GM23248 (cell line): ENCODE results near the gene GBE1. TPM values are rescaled to one million over a fixed set of nuclear protein-coding genes. Genes with fewer than 3 reads are reported as not detected.

Experiments used
- DNase-seq: peaks from one replicate; pipeline ENCODE4 v3.0.0-alpha.2; 2015
- H2AFZ ChIP-seq: fragments of 200-600 bp; sonication (generic); 2 replicates; pipeline ENCODE4 v1.6.1; 2016; ENCODE audit warnings: antibody characterized with exemption
- H3F3A ChIP-seq: fragments of 200-600 bp; sonication (generic); 2 replicates; pipeline ENCODE4 v1.6.1; 2016; ENCODE audit warnings: mild to moderate bottlenecking, antibody characterized with exemption, mixed run types; ENCODE audit not compliant: insufficient read depth
- H3K27ac ChIP-seq: fragments of 200-600 bp; sonication (generic); 2 replicates; pipeline ENCODE4 v1.5.1; 2016; ENCODE audit warnings: mild to moderate bottlenecking
- H3K27me3 ChIP-seq: fragments of 200-600 bp; sonication (generic); replicated peaks from 2 replicates; pipeline ENCODE4 v1.6.1; 2016; ENCODE audit warnings: mild to moderate bottlenecking; ENCODE audit not compliant: insufficient read depth
- H3K36me3 ChIP-seq: fragments of 200-600 bp; sonication (generic); 2 replicates; pipeline ENCODE4 v1.6.1; 2016; ENCODE audit warnings: low read depth, mild to moderate bottlenecking
- H3K4me1 ChIP-seq: fragments of 200-600 bp; sonication (generic); 2 replicates; pipeline ENCODE4 v1.6.1; 2016; ENCODE audit warnings: mild to moderate bottlenecking; ENCODE audit not compliant: insufficient read depth
- H3K4me2 ChIP-seq: fragments of 200-600 bp; sonication (generic); one replicate; pipeline ENCODE4 v1.6.1; 2016; ENCODE audit warnings: mild to moderate bottlenecking; ENCODE audit not compliant: unreplicated experiment
- H3K4me3 ChIP-seq: fragments of 200-600 bp; sonication (generic); 2 replicates; pipeline ENCODE4 v1.5.1; 2016; ENCODE audit warnings: mild to moderate bottlenecking
- H3K79me2 ChIP-seq: fragments of 200-600 bp; sonication (generic); 2 replicates; pipeline ENCODE4 v1.6.1; 2016; ENCODE audit warnings: mild to moderate bottlenecking; ENCODE audit not compliant: insufficient read depth
- H3K9ac ChIP-seq: fragments of 200-600 bp; sonication (generic); 2 replicates; pipeline ENCODE4 v1.6.1; 2016; ENCODE audit warnings: mild to moderate bottlenecking
- H3K9me2 ChIP-seq: fragments of 200-600 bp; sonication (generic); 2 replicates; pipeline ENCODE4 v1.6.1; 2016; ENCODE audit warnings: mixed run types, mild to moderate bottlenecking, moderate library complexity; ENCODE audit not compliant: insufficient read depth
- H3K9me3 ChIP-seq: fragments of 200-600 bp; sonication (generic); one replicate; pipeline ENCODE4 v1.6.1; 2017; ENCODE audit warnings: low read depth
- H4K20me1 ChIP-seq: fragments of 200-600 bp; sonication (generic); 2 replicates; pipeline ENCODE4 v1.6.0; 2016; ENCODE audit not compliant: insufficient read depth
- EZH2 ChIP-seq: fragments of 200-600 bp; sonication (generic); IDR thresholded peaks from 2 replicates; pipeline ENCODE4 v1.6.1; 2018; ENCODE audit warnings: antibody characterized with exemption, mild to moderate bottlenecking; ENCODE audit not compliant: insufficient read depth, poor library complexity, severe bottlenecking
- EZH2phosphoT487 ChIP-seq: fragments of 200-600 bp; sonication (generic); IDR thresholded peaks from 2 replicates; pipeline ENCODE4 v1.6.1; 2018; ENCODE audit warnings: antibody characterized with exemption, moderate library complexity, mild to moderate bottlenecking, low read depth; ENCODE audit not compliant: insufficient read depth
- WGBS, 2 experiments: methylation state at CpG; one replicate each; pipeline ENCODE4 v1.1.6; 2015 to 2017; ENCODE audit warnings: low lambda C conversion rate in 2 of 2, low coverage in 1 of 2; ENCODE audit errors: missing lambda C conversion rate in 2 of 2; 5-methylcytosine and 5-hydroxymethylcytosine counted together
- in situ Hi-C: fragments of 300-500 bp; cut with MboI; formaldehyde crosslinking; loops from 2 replicates; pipeline ENCODE4 v1.15.0; 2020
- polyA plus RNA-seq: library from polyadenylated mRNA; unstranded; fragments of >200 nt; fragmentation: Nextera tagmentation; extraction: Ambion mirVana; gene quantifications from 2 replicates; pipeline ENCODE4 v1.2.1, GENCODE V29; 2016
- total RNA-seq: library from RNA; depleted of rRNA; stranded (reverse); fragments of >200 nt; shearing (Covaris generic); gene quantifications from 2 replicates; pipeline ENCODE4 v1.2.3, GENCODE V29; 2014

Gene GBE1
- total and polyA plus RNA-seq, 2 experiments from 2014 or later, result 130 to 166 TPM

DNA sequence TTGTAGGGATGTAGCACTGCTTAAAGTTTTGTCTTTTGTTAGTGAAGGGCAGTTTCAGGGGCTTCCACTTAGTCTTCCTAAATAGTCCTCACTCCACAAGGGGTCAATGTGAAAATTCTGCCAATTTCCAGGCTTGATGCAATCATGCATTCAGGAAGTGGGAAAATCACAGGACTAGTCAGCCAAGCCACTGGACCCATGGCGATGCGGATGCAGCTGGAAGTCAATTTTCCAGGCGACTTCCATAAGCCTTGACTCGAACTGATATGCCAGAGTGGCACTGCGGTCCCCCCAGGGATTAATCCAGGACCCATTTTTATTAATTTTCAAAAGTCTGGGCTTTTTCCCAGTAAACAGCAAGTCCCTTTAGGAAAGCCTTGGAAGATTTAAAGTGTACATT lies 26.1 kb downstream of the GBE1 start:
- H4K20me1 ChIP-seq, result no peaks in the 10 kb centered on the region
- peaks cover 12% of the 10 kb centered on the region; the same call in 1 of the 2 replicates for H3F3A ChIP-seq
- H3K4me1 ChIP-seq, result peaks cover 23% of the 10 kb centered on the region
- H3K4me3 ChIP-seq, result no peak overlapping the region
- in situ Hi-C loops, result no loop called here
- H2AFZ ChIP-seq, result no peak overlapping the region
- TF ChIP-seq EZH2phosphoT487, result no peak
- TF ChIP-seq EZH2, result no peak
- no peak for DNase-seq
- peaks cover 7% of the 10 kb centered on the region; the same call in 1 of the 2 replicates for H3K36me3 ChIP-seq
- no peaks in the 10 kb centered on the region for H3K27me3 ChIP-seq
- 98 to 99% methylated on average over 5 of the region's 5 CpGs for WGBS, 2 experiments
- no peaks in the 10 kb centered on the region for H3K9me2 ChIP-seq
- no peak overlapping the region for H3K27ac ChIP-seq
- H3K4me2 ChIP-seq, result no peak overlapping the region
- H3K9ac ChIP-seq, result no peak overlapping the region
- H3K79me2 ChIP-seq, result peaks cover 95% of the 10 kb centered on the region
- H3K9me3 ChIP-seq, result no peaks in the 10 kb centered on the region

GRCh38 chr3:81734742-81735141 lies 26.7 kb downstream of the GBE1 start:
- Histone ChIP-seq H3K4me1 (peaks cover 18% of the 10 kb centered on the region), H3F3A (peaks cover 6% of the 10 kb centered on the region), H3K36me3 (peaks cover 7% of the 10 kb centered on the region; the same call in 1 of the 2 replicates), H3K27ac (no peak overlapping the region), H3K4me3 (no peak overlapping the region), H4K20me1 (no peaks in the 10 kb centered on the region), H3K79me2 (peaks cover 95% of the 10 kb centered on the region), H3K9ac (no peak overlapping the region), H3K9me2 (no peaks in the 10 kb centered on the region), H2AFZ (no peak overlapping the region), H3K4me2 (no peak overlapping the region), H3K27me3 (no peaks in the 10 kb centered on the region), H3K9me3 (no peaks in the 10 kb centered on the region)
- no peak for DNase-seq
- 96 to 100% methylated on average over 1 of the region's 1 CpG for WGBS, 2 experiments
- in situ Hi-C loops, result no loop called here
- TF ChIP-seq EZH2phosphoT487, result no peak
- no peak for TF ChIP-seq EZH2

DNA sequence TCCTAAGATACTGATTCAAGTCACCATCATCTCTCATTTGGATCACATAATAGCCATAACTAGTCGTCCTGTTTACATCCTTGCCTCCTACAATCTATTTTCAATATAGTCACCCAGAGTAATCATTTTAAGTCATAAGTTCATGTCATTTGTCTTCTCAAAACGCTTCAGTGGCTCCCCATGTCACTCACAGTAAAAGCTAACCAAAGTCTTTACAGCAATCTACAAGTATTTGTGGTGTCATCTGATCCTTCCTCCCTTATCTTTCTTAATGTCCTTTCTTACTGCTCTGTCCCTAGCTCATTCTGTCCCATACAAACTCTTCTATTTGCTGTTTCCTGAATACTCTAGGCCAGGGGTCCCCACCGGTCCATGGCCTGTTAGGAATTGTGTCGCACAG lies 28.8 kb downstream of the GBE1 start:
- no peak for TF ChIP-seq EZH2phosphoT487
- no peak for TF ChIP-seq EZH2
- peaks cover 7% of the 10 kb centered on the region; the same call in 1 of the 2 replicates for H3K36me3 ChIP-seq
- no peak overlapping the region for H3K9ac ChIP-seq
- no peaks in the 10 kb centered on the region for H3K9me3 ChIP-seq
- in situ Hi-C loops, result no loop called here
- peaks cover 36% of the 10 kb centered on the region for H3K4me1 ChIP-seq
- H3K4me3 ChIP-seq, result no peak overlapping the region
- no peak for DNase-seq
- H3K79me2 ChIP-seq, result peaks cover 98% of the 10 kb centered on the region
- H4K20me1 ChIP-seq, result no peaks in the 10 kb centered on the region
- H3K9me2 ChIP-seq, result no peaks in the 10 kb centered on the region
- H3K27ac ChIP-seq, result no peak overlapping the region
- no peaks in the 10 kb centered on the region for H3K27me3 ChIP-seq
- no peak overlapping the region for H2AFZ ChIP-seq
- 73% methylated on average over 4 of the region's 4 CpGs for WGBS, 2 experiments
- H3K4me2 ChIP-seq, result no peak overlapping the region
- peaks cover 19% of the 10 kb centered on the region for H3F3A ChIP-seq

DNA sequence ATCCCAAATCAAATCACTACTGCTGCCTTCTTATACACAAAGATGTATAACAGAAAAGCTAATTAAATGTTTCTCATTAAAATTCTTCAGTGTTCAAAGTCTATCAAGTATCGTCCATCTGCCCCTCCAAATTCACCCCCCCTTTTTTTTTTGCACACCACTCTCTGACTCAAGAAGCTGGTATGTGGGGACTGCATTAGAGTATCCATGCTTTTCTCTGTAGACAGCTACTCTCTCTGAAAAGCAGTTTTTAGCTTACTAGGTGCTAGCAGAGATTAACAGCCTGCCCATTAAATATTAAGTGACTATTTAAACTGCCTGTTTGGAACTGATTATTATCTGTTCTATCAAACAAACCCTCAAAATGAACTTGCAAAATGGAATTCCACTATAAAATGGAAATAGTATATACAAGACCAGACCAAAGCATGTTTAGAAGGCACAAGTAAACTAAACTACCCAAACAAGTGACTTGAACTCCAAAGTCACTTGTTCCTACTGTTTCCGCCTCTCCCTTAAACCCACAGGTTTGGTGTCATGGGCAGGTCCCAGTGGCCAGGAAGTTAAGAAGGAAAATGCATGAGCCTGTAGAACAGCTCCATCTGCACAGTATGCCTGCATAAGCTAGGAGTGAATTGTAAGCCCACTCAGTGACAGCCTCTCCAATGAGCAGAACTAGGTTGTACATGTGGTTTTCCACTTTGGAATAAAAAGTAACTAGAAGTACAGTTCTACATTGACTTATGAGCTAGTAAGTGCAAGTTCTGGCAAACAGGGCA lies 32.5 kb downstream of the GBE1 start:
- H3K27me3 ChIP-seq, result no peaks in the 10 kb centered on the region
- H3K9me3 ChIP-seq, result no peaks in the 10 kb centered on the region
- peak overlapping the region; percentile 37 for H3K9ac ChIP-seq
- H2AFZ ChIP-seq, result 0 out of 2 replicates have a peak overlapping the region, but pooled peaks have one; percentile 1
- no peak for TF ChIP-seq EZH2phosphoT487
- TF ChIP-seq EZH2, result no peak
- H3F3A ChIP-seq, result peaks cover 38% of the 10 kb centered on the region
- WGBS, 2 experiments, result 41 to 48% methylated on average over 2 of the region's 2 CpGs
- H3K27ac ChIP-seq, result peak overlapping the region; percentile 95
- in situ Hi-C loops, result no loop called here
- H3K4me1 ChIP-seq, result peaks cover 51% of the 10 kb centered on the region
- peaks cover 98% of the 10 kb centered on the region for H3K79me2 ChIP-seq
- peak; percentile 73 for DNase-seq
- no peaks in the 10 kb centered on the region for H4K20me1 ChIP-seq
- H3K4me3 ChIP-seq, result peak overlapping the region; percentile 49
- no peaks in the 10 kb centered on the region for H3K9me2 ChIP-seq
- H3K4me2 ChIP-seq, result peak overlapping the region; percentile 77
- no peaks in the 10 kb centered on the region for H3K36me3 ChIP-seq

- Histone ChIP-seq H3K9ac (peak overlapping the region; percentile 75), H3K27me3 (no peaks in the 10 kb centered on the region), H2AFZ (peak overlapping the region; percentile 18; the same call in 1 of the 2 replicates), H3K4me3 (peak overlapping the region; percentile 55), H3K79me2 (peaks cover 98% of the 10 kb centered on the region), H3K27ac (peak overlapping the region; percentile 95), H3F3A (peaks cover 45% of the 10 kb centered on the region), H3K4me1 (peaks cover 60% of the 10 kb centered on the region), H3K9me2 (no peaks in the 10 kb centered on the region), H4K20me1 (no peaks in the 10 kb centered on the region), H3K4me2 (peak overlapping the region; percentile 77), H3K36me3 (no peaks in the 10 kb centered on the region), H3K9me3 (no peaks in the 10 kb centered on the region)
- TF ChIP-seq EZH2phosphoT487 (no peak), EZH2 (no peak)
- in situ Hi-C loops, result no loop called here
- DNase-seq, result peak; percentile 83
- 10 to 17% methylated on average over 6 of the region's 6 CpGs for WGBS, 2 experiments
Observed at GRCh38 chr3:81726735-81727134, 34.7 kb downstream of the GBE1 start.
